Prostate gland (tissue), 2 donors: ENCODE results near the gene SYT13.

Experiments used
- POLR2A ChIP-seq: fragments of 450-650 bp; IDR thresholded peaks from one replicate; pipeline ENCODE4 v1.6.1; 2016; ENCODE audit warnings: antibody characterized with exemption, mild to moderate bottlenecking
- POLR2AphosphoS5 ChIP-seq: sonication (generic); formaldehyde crosslinking; IDR thresholded peaks from one replicate; pipeline ENCODE4 v1.6.1; 2017; ENCODE audit warnings: antibody characterized with exemption
- TF ChIP-seq, protein P1 (sequence below), 4 experiments: fragments of 200-600 bp in 2 of 4; fragments of 450-650 bp in 2 of 4; sonication (generic) in 2 of 4; IDR thresholded peaks; 1 replicate in 3 of 4; 2 replicates in 1 of 4; pipeline ENCODE4 v1.5.1; 2016 to 2019; ENCODE audit warnings: antibody characterized with exemption in 4 of 4, mild to moderate bottlenecking in 2 of 4, moderate library complexity in 2 of 4

DNA sequence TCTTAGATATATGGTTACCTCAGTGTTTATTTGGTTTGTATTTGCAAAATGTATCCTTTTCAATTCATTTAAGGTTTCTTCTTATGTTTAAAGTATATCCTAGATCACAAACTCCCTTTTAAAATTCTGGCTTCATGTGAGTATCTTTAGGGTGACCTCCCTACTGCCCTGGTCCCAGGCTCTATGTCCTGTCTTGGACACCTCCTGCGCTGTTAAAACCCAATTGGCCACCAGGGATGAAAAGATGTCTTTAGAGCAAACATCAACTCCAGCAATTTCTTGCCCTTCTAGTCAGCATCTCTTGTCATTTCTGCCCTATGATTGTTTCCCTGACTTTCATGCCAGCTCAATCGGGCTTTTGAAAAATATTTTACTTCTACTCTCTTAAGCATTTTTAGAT, 28.8 kb upstream of the SYT13 start:
- TF ChIP-seq, protein P1, sequence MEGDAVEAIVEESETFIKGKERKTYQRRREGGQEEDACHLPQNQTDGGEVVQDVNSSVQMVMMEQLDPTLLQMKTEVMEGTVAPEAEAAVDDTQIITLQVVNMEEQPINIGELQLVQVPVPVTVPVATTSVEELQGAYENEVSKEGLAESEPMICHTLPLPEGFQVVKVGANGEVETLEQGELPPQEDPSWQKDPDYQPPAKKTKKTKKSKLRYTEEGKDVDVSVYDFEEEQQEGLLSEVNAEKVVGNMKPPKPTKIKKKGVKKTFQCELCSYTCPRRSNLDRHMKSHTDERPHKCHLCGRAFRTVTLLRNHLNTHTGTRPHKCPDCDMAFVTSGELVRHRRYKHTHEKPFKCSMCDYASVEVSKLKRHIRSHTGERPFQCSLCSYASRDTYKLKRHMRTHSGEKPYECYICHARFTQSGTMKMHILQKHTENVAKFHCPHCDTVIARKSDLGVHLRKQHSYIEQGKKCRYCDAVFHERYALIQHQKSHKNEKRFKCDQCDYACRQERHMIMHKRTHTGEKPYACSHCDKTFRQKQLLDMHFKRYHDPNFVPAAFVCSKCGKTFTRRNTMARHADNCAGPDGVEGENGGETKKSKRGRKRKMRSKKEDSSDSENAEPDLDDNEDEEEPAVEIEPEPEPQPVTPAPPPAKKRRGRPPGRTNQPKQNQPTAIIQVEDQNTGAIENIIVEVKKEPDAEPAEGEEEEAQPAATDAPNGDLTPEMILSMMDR (IDR thresholded peaks at IDR 0.05), result no peak
- no peak for TF ChIP-seq POLR2A
- no peak for TF ChIP-seq POLR2AphosphoS5
